ENCODE results near the gene KCNQ5. TPM values are rescaled to one million over a fixed set of nuclear protein-coding genes. Genes with fewer than 3 reads are reported as not detected.

Gene KCNQ5
- total RNA-seq, 1 experiment from 2014 or later = 2.0 TPM

- no peak for TF ChIP-seq NR2C2 (CRISPR knock-in tag; IDR thresholded peaks at IDR 0.05)
- TF ChIP-seq JUN (CRISPR knock-in tag; IDR thresholded peaks at IDR 0.05) = no peak
Measured at GRCh38 chr6:72589096-72589495, 32.8 kb upstream of the KCNQ5 start (continued).

- TF ChIP-seq PREB (CRISPR knock-in tag; IDR thresholded peaks at IDR 0.05; ENCODE audit: borderline replicate concordance) (no peak), ZNF232 (CRISPR knock-in tag; IDR thresholded peaks at IDR 0.05) (no peak), ATF3 (CRISPR knock-in tag; conservative IDR thresholded peaks at IDR 0.05) (no peak), ZBTB43 (CRISPR knock-in tag; IDR thresholded peaks at IDR 0.05) (no peak), TEAD4 (CRISPR knock-in tag; IDR thresholded peaks at IDR 0.05) (no peak), RELA (CRISPR knock-in tag; IDR thresholded peaks at IDR 0.05; ENCODE audit: borderline replicate concordance) (no peak), ELF4 (CRISPR knock-in tag; IDR thresholded peaks at IDR 0.05; ENCODE audit: low read depth) (no peak), HMGA2 (CRISPR knock-in tag; IDR thresholded peaks at IDR 0.05) (no peak), ZBTB21 (CRISPR knock-in tag; IDR thresholded peaks at IDR 0.05; ENCODE audit: borderline replicate concordance) (no peak), FOXP4 (CRISPR knock-in tag; IDR thresholded peaks at IDR 0.05) (no peak), GTF2I (CRISPR knock-in tag; conservative IDR thresholded peaks at IDR 0.05) (no peak), ZNF263 (CRISPR knock-in tag; IDR thresholded peaks at IDR 0.05; ENCODE audit: low read depth) (no peak), ATF6 (CRISPR knock-in tag; IDR thresholded peaks at IDR 0.05) (no peak), EMX1 (CRISPR knock-in tag; IDR thresholded peaks at IDR 0.05) (no peak), MXD4 (CRISPR knock-in tag; IDR thresholded peaks at IDR 0.05; ENCODE audit: borderline replicate concordance) (no peak), ZNF423 (CRISPR knock-in tag; IDR thresholded peaks at IDR 0.05) (no peak), FOXJ3 (CRISPR knock-in tag; IDR thresholded peaks at IDR 0.05; ENCODE audit: borderline replicate concordance) (no peak), ZNF281 (CRISPR knock-in tag; IDR thresholded peaks at IDR 0.05) (no peak)
- CTCF ChIA-PET = no interaction called here
- Mint-ChIP-seq H3K4me1 (peaks cover 19% of the 10 kb centered on the region), H3K27me3 (ENCODE audit: low read depth) (no peaks in the 10 kb centered on the region), H3K4me3 (no peak overlapping the region), H3K36me3 (no peaks in the 10 kb centered on the region), H3K9me3 (peaks cover 7% of the 10 kb centered on the region), H3K27ac (no peak overlapping the region)
- POLR2A ChIA-PET = no interaction called here
- ATAC-seq = no peak
- DNase-seq (ENCODE audit: low spot score) = no peak
Measured at GRCh38 chr6:72595812-72596211, 26.1 kb upstream of the KCNQ5 start.

All from WTC11 (cell line).